ENCODE data around the gene NME7.
"Not testable (repeated sequence)": the region's sequence is repeated elsewhere in the genome, so short reads cannot be mapped to it uniquely, and the experiment has no call there.

The NME7 gene, protein sequence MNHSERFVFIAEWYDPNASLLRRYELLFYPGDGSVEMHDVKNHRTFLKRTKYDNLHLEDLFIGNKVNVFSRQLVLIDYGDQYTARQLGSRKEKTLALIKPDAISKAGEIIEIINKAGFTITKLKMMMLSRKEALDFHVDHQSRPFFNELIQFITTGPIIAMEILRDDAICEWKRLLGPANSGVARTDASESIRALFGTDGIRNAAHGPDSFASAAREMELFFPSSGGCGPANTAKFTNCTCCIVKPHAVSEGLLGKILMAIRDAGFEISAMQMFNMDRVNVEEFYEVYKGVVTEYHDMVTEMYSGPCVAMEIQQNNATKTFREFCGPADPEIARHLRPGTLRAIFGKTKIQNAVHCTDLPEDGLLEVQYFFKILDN

GRCh38 chr1:169367686-169368405 lies at the start of gene NME7, which contains the start of gene BLZF1:
Gene NME7 (minus strand): TSS chr1:169367797. CDS start chr1:169367710, 87 bp downstream.
Gene BLZF1 (plus strand): TSS chr1:169368195. CDS start chr1:169369523, 1,328 bp downstream.
- H3K4me3 ChIP-seq (ENCODE audit: low read depth, low read length): peak within 1 kb of the TSS; percentile 95
- TF ChIP-seq, protein P1, sequence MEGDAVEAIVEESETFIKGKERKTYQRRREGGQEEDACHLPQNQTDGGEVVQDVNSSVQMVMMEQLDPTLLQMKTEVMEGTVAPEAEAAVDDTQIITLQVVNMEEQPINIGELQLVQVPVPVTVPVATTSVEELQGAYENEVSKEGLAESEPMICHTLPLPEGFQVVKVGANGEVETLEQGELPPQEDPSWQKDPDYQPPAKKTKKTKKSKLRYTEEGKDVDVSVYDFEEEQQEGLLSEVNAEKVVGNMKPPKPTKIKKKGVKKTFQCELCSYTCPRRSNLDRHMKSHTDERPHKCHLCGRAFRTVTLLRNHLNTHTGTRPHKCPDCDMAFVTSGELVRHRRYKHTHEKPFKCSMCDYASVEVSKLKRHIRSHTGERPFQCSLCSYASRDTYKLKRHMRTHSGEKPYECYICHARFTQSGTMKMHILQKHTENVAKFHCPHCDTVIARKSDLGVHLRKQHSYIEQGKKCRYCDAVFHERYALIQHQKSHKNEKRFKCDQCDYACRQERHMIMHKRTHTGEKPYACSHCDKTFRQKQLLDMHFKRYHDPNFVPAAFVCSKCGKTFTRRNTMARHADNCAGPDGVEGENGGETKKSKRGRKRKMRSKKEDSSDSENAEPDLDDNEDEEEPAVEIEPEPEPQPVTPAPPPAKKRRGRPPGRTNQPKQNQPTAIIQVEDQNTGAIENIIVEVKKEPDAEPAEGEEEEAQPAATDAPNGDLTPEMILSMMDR (IDR thresholded peaks at IDR 0.05; ENCODE audit: low read depth, low read length, missing control alignments): no peak
- peak; percentile 93 for DNase-seq (ENCODE audit: low read depth)

GRCh38 chr1:169414952-169415351 lies 47.4 kb upstream of the NME7 start:
- H3K4me3 ChIP-seq (ENCODE audit: low read depth, low read length): no peak overlapping the region
- no peak for DNase-seq (ENCODE audit: low read depth)
- TF ChIP-seq, protein P1 (IDR thresholded peaks at IDR 0.05; ENCODE audit: low read depth, low read length, missing control alignments): no peak

DNA sequence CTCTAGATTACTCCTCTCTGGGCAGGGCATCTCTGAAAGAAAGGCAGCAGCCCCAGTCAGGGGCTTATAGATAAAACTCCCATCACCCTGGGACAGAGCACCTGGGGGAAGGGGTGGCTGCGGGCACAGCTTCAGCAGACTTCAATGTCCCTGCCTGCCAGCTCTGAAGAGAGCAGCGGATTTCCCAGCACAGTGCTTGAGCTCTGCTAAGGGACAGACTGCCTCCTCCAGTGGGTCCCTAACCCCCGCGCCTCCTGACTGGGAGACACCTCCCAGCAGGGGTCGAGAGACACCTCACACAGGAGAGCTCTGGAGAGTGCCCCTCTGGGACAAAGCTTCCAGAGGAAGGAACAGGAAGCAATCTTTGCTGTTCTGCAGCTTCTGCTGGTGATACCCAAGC lies 40.7 kb upstream of the NME7 start:
- H3K4me3 ChIP-seq (ENCODE audit: low read depth, low read length); DNase-seq (ENCODE audit: low read depth): not testable (repeated sequence)

DNA sequence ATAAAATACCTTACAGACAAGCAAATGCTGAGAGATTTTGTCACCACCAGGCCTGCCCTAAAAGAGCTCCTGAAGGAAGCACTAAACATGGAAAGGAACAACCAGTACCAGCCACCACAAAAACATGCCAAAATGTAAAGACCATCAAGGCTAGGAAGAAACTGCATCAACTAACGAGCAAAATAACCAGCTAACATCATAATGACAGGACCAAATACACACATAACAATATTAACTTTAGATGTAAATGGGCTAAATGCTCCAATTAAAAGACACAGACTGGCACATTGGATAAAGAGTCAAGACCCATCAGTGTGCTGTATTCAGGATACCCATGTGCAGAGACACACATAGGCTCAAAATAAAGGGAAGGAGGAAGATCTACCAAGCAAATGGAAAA lies 35.0 kb upstream of the NME7 start:
- H3K4me3 ChIP-seq (ENCODE audit: low read depth, low read length); DNase-seq (ENCODE audit: low read depth): not testable (repeated sequence)

GRCh38 chr1:169395955-169396354 lies 28.4 kb upstream of the NME7 start:
- no peak for DNase-seq (ENCODE audit: low read depth)
- TF ChIP-seq, protein P1 (IDR thresholded peaks at IDR 0.05; ENCODE audit: low read depth, low read length, missing control alignments): no peak
- no peak overlapping the region for H3K4me3 ChIP-seq (ENCODE audit: low read depth, low read length)

GRCh38 chr1:169392406-169392805 lies 24.8 kb upstream of the NME7 start:
- DNase-seq (ENCODE audit: low read depth): no peak
- TF ChIP-seq, protein P1 (IDR thresholded peaks at IDR 0.05; ENCODE audit: low read depth, low read length, missing control alignments): no peak
- H3K4me3 ChIP-seq (ENCODE audit: low read depth, low read length): no peak overlapping the region

DNA sequence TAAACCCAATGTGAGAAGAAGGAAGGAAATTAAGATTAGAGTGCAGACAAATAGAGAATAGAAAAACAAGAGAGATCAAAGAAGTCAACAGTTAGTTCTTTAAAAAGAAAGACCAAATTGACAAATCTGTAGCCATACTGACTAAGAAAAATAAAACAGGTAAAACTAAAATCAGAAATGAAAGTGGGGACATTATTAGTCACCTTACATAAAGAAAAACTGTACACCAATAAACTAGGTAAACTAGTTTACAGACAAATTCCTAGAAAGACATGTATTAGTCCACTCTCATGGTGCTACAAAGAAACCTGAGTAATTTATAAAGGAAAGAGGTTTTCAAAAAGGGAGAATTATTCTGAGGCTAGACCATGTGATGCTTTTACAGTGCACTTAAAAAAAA lies 22.7 kb upstream of the NME7 start:
- H3K4me3 ChIP-seq (ENCODE audit: low read depth, low read length): no peak overlapping the region
- no peak for DNase-seq (ENCODE audit: low read depth)
- TF ChIP-seq, protein P1 (IDR thresholded peaks at IDR 0.05; ENCODE audit: low read depth, low read length, missing control alignments): no peak

- DNase-seq (ENCODE audit: low read depth): no peak
- H3K4me3 ChIP-seq (ENCODE audit: low read depth, low read length): no peak overlapping the region
- TF ChIP-seq, protein P1 (IDR thresholded peaks at IDR 0.05; ENCODE audit: low read depth, low read length, missing control alignments): no peak
These were observed 19.8 kb upstream of the NME7 start for GRCh38 chr1:169387399-169387798.
